Natural killer cell (primary cell): Measurements from ENCODE around the gene DNAH10. TPM values are rescaled to one million over a fixed set of nuclear protein-coding genes. Genes with fewer than 3 reads are reported as not detected.

Experiments used
- ATAC-seq, 3 donors: fragments of 150-1000 bp in 2 of 3; fragments of 200-7000 bp in 1 of 3; cut with Tn5 transposase; 1 replicate in 1 of 3; 2 replicates in 2 of 3; pipeline ENCODE4 v1.10.0; 2021; ENCODE audit warnings: mild to moderate bottlenecking in 2 of 3, moderate library complexity in 2 of 3
- DNase-seq, 2 donors: peaks; one replicate each; pipeline versions ENCODE4 v3.0.0 to v3.0.0-alpha.2; 2013 to 2021; ENCODE audit warnings: mixed read lengths in 1 of 2
- H3K27ac ChIP-seq: one replicate; pipeline ENCODE4 v1.5.1; 2013; ENCODE audit warnings: mild to moderate bottlenecking, low read length
- H3K27me3 ChIP-seq: one replicate; pipeline ENCODE4 v1.6.1; 2013; ENCODE audit warnings: low read length; ENCODE audit not compliant: control insufficient read depth, insufficient read depth
- H3K36me3 ChIP-seq: one replicate; pipeline ENCODE4 v1.6.1; 2013; ENCODE audit warnings: low read length; ENCODE audit not compliant: control insufficient read depth, insufficient read depth
- H3K4me1 ChIP-seq: one replicate; pipeline ENCODE4 v1.6.1; 2013; ENCODE audit warnings: low read length; ENCODE audit not compliant: control insufficient read depth, insufficient read depth
- H3K4me3 ChIP-seq: one replicate; pipeline ENCODE4 v1.5.1; 2013; ENCODE audit warnings: low read length
- H3K9me3 ChIP-seq: one replicate; pipeline ENCODE4 v1.6.1; 2013; ENCODE audit warnings: low read length; ENCODE audit not compliant: control insufficient read depth, insufficient read depth
- H3K27ac Mint-ChIP-seq, 2 donors: one replicate each; pipeline ENCODE4 v1.8.0; 2022; ENCODE audit warnings: mild to moderate bottlenecking in 2 of 2, mixed read lengths in 2 of 2, moderate library complexity in 1 of 2
- H3K27me3 Mint-ChIP-seq, 2 donors: one replicate each; pipeline ENCODE4 v1.8.0; 2022; ENCODE audit warnings: low read depth in 2 of 2, mixed read lengths in 2 of 2
- H3K36me3 Mint-ChIP-seq: one replicate; pipeline ENCODE4 v1.8.0; 2022; ENCODE audit warnings: mixed read lengths
- H3K4me1 Mint-ChIP-seq, 2 donors: one replicate each; pipeline ENCODE4 v1.8.0; 2022; ENCODE audit warnings: mixed read lengths in 2 of 2
- H3K4me3 Mint-ChIP-seq: one replicate; pipeline ENCODE4 v1.8.0; 2022; ENCODE audit warnings: mild to moderate bottlenecking, moderate library complexity, mixed read lengths
- H3K9me3 Mint-ChIP-seq, 2 donors: one replicate each; pipeline ENCODE4 v1.8.0; 2022; ENCODE audit warnings: mixed read lengths in 2 of 2
- WGBS: methylation state at CpG from one replicate; pipeline ENCODE4 v1.1.7; 2013; ENCODE audit warnings: missing lambda C conversion rate; ENCODE audit not compliant: insufficient coverage; 5-methylcytosine and 5-hydroxymethylcytosine counted together
- intact Hi-C: fragments of 100-400 bp; cut with micrococcal nuclease; formaldehyde crosslinking; loops from one replicate; pipeline ENCODE4 v1.14.2; 2022
- total RNA-seq, 4 donors: library from RNA; stranded (reverse); fragments of 120-200 nt in 1 of 4; gene quantifications; one replicate each; pipeline versions ENCODE4 v1.2.3 to v1.2.4, GENCODE V29; 2013 to 2022
- TF ChIP-seq, protein P1 (sequence below): fragments of 200-600 bp; IDR thresholded peaks from one replicate; pipeline ENCODE4 v1.8.0; 2022; ENCODE audit warnings: antibody characterized with exemption

Gene DNAH10
- total RNA-seq, 3 donors from 2014 or later (not counting 1 experiment from before 2014, with no cell fraction given): 0.43 to 1.7 (median 0.94) TPM

DNA sequence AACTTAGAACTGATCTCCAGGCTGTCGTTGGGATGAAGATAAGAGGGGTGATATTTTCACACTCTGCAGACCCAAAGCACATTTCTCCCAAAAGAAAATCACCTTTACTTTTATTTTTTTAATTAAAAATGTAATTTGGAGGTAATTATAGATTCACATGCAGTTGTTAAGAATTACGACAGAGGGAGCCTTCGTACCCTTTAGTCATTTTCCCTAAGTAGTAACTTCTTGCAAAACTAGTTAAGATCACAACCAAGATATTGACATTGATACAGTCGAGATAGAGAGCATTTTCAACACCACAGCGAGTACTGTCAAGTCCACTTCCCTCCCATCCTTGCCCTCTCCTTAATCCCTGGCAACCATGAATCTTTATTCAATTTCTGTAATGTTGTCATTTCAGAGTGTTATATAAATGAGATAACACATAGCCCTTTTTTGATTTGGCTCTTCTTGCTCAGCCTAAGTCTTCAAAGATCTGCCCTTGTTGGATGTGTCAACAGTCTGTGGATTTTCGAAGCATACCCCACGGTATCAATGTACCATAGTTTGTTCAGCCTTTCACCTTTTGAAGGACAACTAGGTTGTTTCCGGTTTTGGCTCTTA lies 39.6 kb downstream of the DNAH10 start:
- H3K9me3 ChIP-seq: no peaks in the 10 kb centered on the region
- intact Hi-C loops: no loop called here
- no peak overlapping the region for H3K27ac ChIP-seq
- TF ChIP-seq, protein P1, sequence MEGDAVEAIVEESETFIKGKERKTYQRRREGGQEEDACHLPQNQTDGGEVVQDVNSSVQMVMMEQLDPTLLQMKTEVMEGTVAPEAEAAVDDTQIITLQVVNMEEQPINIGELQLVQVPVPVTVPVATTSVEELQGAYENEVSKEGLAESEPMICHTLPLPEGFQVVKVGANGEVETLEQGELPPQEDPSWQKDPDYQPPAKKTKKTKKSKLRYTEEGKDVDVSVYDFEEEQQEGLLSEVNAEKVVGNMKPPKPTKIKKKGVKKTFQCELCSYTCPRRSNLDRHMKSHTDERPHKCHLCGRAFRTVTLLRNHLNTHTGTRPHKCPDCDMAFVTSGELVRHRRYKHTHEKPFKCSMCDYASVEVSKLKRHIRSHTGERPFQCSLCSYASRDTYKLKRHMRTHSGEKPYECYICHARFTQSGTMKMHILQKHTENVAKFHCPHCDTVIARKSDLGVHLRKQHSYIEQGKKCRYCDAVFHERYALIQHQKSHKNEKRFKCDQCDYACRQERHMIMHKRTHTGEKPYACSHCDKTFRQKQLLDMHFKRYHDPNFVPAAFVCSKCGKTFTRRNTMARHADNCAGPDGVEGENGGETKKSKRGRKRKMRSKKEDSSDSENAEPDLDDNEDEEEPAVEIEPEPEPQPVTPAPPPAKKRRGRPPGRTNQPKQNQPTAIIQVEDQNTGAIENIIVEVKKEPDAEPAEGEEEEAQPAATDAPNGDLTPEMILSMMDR: no peak
- Mint-ChIP-seq H3K4me3 (no peak overlapping the region), H3K27ac (no peak overlapping the region), H3K27me3 (peaks cover 7% of the 10 kb centered on the region in 2 donors), H3K4me1 (no peaks in the 10 kb centered on the region), H3K36me3 (no peaks in the 10 kb centered on the region), H3K9me3 (no peaks in the 10 kb centered on the region)
- WGBS: 63% methylated on average over 6 of the region's 8 CpGs
- H3K4me1 ChIP-seq: no peaks in the 10 kb centered on the region
- no peaks in the 10 kb centered on the region for H3K27me3 ChIP-seq
- DNase-seq (peak in 1 of 2 donors; percentile 14), ATAC-seq (no peak)
- H3K36me3 ChIP-seq: no peaks in the 10 kb centered on the region
- no peak overlapping the region for H3K4me3 ChIP-seq

DNA sequence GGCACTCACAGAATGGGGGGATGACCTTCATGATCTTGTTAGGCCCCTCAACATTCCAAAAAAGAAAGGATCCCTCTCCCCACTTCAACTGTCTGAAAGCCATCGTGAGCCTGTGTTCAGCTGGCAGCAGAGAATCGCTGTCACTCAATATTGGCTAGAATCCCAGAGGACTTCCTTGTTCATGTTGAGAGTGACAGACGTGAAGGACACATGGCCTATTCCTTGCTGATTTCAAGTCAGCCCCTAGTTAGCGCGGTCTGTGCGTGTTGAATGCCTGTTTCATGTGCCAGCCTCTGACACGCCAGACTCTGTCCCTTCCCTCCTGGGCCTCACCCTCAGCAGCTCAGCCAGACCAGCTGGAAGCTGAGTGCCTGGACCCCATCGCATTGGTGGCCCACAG lies 43.1 kb downstream of the DNAH10 start:
- TF ChIP-seq, protein P1: no peak
- ATAC-seq (no peak), DNase-seq (no peak)
- Histone ChIP-seq H3K27me3 (no peaks in the 10 kb centered on the region), H3K27ac (no peak overlapping the region), H3K9me3 (no peaks in the 10 kb centered on the region), H3K4me1 (no peaks in the 10 kb centered on the region), H3K4me3 (no peak overlapping the region), H3K36me3 (no peaks in the 10 kb centered on the region)
- Mint-ChIP-seq H3K27me3 (peaks cover 10 to 13% of the 10 kb centered on the region in 2 donors), H3K36me3 (no peaks in the 10 kb centered on the region), H3K4me3 (no peak overlapping the region), H3K27ac (no peak overlapping the region), H3K9me3 (no peaks in the 10 kb centered on the region), H3K4me1 (peaks cover 0 to 5% of the 10 kb centered on the region in 2 donors)
- whole genome bisulfite sequencing: 79% methylated on average over 8 of the region's 8 CpGs
- intact Hi-C loops: no loop called here

DNA sequence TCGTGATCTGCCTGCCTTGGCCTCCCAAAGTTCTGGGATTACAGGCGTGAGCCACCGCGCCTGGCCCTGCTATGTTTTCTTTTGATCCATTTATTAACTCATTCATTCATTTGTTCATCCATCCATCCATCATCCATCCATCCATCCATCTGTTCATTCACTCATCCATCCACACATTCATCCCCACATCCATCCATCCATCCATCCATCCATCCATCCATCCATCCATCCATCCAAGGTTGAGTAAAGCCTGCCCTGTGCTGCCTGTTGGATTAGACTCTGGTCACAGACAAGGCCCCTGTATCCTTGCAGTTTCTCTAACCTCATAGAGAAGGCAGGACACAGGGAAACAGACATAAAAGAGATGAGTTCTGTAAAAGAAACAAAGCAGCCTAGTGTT lies 44.9 kb downstream of the DNAH10 start:
- intact Hi-C loops: no loop called here
- H3K9me3 Mint-ChIP-seq: no peaks in the 10 kb centered on the region
- peak overlapping the region in 1 of 2 donors; percentile 25 for H3K27ac Mint-ChIP-seq

More for the DNA sequence above, 44.9 kb downstream of the DNAH10 start:
- DNase-seq: no peak
- H3K4me1 Mint-ChIP-seq: peaks cover 0 to 5% of the 10 kb centered on the region in 2 donors
- peaks cover 10 to 14% of the 10 kb centered on the region in 2 donors for H3K27me3 Mint-ChIP-seq
- ATAC-seq: no peak
- Histone ChIP-seq H3K27ac (no peak overlapping the region), H3K9me3 (no peaks in the 10 kb centered on the region), H3K4me1 (no peaks in the 10 kb centered on the region), H3K27me3 (no peaks in the 10 kb centered on the region), H3K4me3 (no peak overlapping the region), H3K36me3 (no peaks in the 10 kb centered on the region)
- 90% methylated on average over 4 of the region's 4 CpGs for WGBS
- no peak overlapping the region for H3K4me3 Mint-ChIP-seq
- no peaks in the 10 kb centered on the region for H3K36me3 Mint-ChIP-seq
- TF ChIP-seq, protein P1: no peak
